Activated naive CD4-positive, alpha-beta T cell treated with anti-CD3 and anti-CD28 coated beads, Interleukin-2, amount 50 U/mL, for 16 hours (primary cell): Measurements from ENCODE around the gene SRSF3.
"Not testable (repeated sequence)": the region's sequence is repeated elsewhere in the genome, so short reads cannot be mapped to it uniquely, and the experiment has no call there.

Experiments used
- DNase-seq: peaks from one replicate; pipeline ENCODE4 v3.0.0-alpha.2; 2020

The SRSF3 gene

DNA sequence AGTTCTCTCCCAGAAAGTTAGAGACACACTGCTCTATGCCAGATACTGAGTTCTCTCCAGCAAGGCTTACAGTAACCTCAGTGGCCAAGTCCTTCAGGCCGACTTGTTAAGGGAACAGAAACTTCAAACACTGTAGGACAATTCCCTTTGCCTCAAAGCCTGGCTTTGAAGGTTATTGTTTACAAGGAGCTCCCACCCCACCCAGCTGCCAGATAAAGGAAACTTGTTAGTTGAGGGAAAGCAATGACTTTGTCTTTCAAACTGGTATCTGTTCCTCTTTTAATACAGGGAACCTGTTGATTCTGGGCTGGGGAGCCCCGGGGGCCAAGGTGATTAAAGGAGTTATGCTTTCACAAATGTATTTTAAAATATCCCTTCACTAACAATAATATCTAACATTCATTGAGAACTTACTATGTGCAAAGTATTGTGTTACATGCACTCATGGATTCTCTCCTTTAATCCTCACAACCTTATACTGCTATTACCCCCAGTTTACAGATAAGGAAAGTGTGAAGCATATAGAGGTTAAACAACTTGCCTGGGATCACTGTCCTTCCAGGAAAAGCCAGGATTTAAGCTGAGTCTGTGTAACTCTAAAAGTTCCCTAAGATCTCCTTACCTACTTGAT, 56.8 kb downstream of the SRSF3 start:
- no peak for DNase-seq

DNA sequence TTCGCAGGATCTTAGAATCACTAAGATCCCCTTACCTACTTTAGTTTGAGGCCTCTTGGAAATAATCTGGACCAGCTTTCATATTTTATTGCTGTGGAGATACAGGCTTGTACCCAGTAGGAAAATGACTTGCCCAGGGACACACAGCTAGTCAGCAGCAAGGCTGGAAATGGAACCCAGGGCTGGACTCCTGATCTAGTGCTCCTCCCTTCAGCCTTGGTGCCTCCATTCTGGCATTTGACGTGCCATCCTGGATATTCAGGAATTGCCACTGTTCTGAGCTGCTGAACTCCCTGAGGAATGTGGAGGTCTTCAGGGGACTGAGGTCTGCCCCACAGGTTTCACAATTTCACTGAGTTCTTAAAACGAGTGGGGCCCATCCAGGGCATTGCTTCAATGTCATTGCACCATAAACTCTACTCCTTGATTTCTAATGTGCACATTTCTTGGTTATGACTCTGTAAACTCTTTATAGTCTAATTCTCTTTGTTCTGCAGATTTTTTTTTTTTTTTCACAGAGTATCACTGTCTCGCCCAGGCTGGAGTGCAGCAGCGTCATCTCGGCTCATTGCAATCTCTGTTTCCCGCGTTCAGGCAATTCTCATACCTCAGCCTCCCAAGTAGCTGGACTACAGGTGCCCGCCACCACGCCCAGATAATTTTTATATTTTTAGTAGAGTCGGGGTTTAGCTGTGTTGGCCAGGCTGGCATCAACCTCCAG, 57.7 kb downstream of the SRSF3 start:
- DNase-seq = no peak

DNA sequence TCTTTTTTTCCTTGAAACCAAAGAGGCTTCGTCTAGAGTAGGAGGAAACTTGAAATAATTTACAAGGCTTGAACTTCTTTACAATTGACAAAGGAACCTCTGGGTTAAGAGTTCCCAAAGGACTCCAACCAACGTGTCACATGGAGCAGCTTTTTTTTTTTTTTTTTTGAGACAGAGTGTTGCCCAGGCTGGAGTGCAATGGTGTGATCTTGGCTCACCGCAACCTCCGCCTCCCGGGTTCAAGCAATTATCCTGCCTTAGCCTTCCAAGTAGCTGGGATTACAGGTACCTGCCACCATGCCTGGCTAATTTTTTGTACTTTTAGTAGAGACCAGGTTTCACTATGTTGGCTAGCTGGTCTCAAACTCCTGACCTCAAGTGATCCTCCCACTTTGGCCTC, 60.3 kb downstream of the SRSF3 start:
- DNase-seq = not testable (repeated sequence)
